GM18499 (cell line): ENCODE results near the gene IDH3G.
A peak's percentile ranks its signal among the peaks of the same experiment; 100 is the strongest.
"Not testable (repeated sequence)": the region's sequence is repeated elsewhere in the genome, so short reads cannot be mapped to it uniquely, and the experiment has no call there.

Source experiments
- ATAC-seq: cut with Tn5 transposase; IDR thresholded peaks from one replicate; pipeline ENCODE4 v1.9.1; 2021; ENCODE audit warnings: moderate number of reproducible peaks; ENCODE audit not compliant: insufficient read depth, unreplicated experiment

Gene IDH3G

DNA sequence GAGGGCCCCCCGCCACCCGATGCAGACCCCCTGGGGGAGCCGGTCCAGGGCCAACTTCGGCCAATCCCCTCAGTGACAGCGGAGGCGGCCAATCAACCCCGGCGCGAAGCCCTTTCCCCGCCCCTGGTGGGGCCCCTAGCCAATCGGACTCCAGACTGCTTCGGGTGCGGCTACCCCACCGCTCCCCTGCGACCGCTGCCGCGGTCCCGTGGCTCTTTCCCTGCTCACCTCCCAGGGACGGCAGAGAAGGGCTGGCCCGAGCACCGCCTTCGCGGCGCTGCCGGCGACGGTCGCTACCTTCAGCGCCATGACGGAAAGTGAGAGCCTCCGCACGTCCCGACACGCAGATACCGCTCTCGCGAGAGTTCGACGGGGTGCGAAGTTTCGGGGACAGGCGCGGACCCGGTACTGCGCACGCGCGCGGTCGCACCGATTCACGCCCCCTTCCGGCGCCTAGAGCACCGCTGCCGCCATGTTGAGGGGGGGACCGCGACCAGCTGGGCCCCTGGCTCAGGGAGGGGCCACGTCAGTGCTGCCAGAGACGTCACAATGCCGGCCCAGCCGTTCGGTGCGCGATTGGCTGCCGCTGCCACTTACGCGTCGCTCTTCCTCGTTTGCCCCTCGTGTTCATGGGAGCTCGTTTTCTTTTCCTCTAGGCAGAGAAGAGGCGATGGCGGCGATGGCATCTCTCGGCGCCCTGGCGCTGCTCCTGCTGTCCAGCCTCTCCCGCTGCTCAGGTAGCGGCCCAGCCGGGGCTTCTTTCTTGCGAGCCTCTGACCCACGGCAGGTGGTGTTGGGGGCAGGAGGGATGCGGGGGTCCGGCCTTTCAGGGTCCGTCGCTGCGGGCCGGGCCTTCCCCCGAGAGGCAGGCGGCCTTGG is at the start of gene IDH3G, which contains the start of gene SSR4:
TSS of gene IDH3G (minus strand) at position 358 of the 879 bp plus-strand sequence. CDS start at position 309, 49 bp downstream.
TSS of gene SSR4 (plus strand) at position 651 of the 879 bp plus-strand sequence. CDS start at position 671, 20 bp downstream.
- peak; percentile 67 for ATAC-seq

DNA sequence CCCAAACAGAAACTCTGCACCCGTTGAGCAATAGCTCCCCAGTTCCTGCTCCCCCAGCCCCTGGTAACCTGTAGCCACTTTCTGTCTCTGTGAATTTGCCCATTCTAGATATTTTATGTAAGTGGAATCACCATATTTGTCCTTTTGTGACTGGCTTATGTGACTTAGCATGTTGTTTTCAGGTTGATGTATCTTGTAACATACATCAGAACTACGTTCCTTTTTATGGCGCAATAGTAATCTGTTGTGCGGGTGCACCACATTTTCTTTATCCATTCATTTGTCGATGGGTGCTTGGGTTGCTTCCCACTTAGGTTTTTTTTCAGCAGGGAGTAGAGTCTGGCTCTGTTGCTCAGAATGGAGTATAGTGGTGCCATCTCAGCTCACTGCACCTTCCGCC is 42.7 kb upstream of the IDH3G start:
- no peak for ATAC-seq

DNA sequence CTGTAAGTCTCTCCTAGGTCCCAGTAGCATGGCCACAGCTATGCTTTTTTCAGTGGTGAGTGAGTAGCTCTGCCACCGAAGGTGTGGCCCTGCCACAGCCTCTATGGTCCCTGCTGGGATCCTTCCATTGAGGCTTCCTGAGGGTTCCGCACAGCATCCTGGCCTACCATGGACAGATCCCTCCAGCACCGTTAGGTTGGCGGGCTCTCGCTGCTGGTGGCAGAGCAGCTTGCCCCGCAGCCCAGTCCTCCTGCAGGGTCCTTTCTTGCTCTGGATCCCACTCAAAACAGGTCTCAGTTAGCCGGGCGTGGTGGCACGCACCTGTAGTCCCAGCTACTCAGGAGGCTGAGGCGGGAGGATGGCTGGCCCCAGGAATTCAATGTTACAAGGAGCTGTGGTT is 38.6 kb upstream of the IDH3G start:
- ATAC-seq = no peak

DNA sequence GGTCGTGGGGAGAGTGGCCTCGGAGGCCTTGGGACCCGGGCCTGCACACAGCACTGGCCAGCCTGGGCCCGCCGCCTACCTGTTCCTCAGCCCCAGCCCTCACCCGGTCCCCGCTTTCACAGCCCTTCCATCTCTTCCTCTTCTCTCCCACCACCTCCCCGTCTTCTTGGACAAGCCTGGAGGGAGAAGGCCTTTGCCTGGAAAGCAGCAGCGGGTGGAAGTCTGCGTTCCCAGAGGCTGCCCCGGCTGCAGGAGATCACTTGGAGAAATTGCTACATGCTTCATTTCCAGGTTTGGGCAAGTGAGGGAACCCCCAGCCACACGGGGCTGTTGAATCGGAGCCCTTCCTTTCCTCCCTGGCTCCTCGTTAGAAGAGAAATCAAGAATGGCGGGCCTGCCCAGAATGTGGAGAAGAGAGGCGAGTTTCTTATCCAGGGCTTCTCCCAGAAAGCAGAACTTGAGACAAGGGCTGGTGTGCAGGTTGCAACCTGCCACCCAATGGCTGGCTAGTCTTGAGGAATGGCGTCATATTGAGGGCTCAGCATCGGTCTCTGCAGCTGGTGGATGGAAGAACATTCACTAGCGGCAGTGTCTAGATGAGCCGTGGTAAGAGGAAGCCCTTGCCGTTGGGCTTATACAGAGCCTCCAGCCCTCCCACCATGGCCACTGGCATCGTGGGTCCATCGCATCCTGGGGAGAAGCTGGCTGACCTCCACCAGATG is 37.4 kb upstream of the IDH3G start:
- ATAC-seq = no peak

DNA sequence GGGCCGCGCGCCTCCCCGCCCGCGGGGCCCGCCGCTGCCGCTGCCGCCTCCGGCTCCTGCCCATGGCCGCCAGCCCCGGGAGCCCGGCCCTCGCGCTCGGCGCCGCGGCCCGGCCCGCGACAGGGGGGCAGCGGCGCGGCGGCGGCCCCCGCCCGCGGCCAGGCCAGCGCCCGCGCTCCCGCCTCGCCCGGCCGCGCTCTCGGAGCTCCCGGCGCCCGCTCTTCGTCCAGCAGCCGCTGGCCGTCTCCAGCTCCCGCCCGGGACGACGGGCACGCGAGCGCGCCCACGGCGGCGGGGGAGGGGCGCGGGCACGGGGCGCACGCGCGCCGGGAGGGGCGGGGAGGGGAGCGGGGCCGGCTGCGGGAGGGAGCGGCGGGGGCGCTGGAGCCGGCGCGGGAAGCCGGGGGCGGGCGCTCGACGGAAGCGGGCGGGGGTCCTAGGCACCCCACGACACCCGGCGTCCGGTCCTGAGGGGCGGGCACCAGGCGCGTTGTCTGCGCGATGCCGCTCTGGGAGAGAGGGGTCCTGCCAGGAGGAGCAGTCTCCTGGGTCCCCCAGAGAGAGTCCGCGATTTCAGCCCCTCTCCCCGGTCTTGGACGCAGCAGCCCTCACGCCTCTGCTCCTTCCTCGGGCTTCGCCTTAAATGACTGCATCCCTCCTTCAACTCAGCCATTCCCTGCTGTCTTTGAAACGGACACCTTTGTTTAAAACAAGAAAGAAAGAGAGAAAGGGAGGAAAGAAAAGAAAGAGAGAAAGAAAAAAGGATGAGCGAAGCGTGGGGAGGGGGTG is 36.7 kb upstream of the IDH3G start:
- no peak for ATAC-seq

DNA sequence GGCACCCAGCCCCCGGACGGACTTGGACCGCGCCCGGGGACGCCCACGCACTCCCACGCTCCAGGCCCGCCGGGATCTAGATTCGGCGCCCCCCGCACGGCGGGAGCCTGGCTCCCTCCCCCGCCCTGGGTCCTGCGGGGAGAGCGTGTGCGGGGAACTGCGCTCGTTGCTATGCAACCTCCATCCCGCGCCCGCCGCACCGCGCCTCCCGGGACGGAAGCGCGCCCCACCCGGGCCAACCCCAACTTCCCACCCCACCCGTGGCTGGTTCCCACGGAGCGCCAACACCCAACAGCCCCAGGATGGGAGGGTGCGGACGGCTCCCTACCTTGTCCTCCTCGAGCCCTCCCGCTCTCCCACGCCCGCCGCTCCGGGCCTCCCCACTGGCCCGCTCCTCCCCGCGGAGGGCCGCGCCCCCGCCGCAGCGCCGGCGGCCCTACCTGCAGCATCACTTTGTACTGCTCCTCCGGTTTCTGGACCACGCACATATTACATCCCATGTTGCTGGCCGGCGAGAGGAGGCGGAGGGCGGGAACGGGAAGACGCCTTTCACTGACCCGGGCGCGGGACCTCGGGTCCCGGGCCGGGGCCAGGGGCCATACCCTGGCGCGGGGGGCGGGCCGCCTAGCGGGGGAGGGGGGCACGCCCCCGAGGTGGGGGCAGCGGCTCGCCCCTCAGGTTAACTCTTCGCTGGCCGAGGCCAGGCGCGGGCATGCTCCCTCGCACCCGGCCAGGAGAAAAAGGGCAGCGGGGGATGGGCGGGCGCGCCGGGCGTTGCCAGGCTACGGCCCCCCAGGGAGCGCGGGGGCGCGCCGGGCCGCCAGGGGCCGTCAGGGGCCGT is 35.8 kb upstream of the IDH3G start, which contains the start of gene PDZD4:
TSS of gene PDZD4 (minus strand) at position 746 of the 841 bp plus-strand sequence. CDS start at position 500, 246 bp downstream.
- no peak for ATAC-seq

DNA sequence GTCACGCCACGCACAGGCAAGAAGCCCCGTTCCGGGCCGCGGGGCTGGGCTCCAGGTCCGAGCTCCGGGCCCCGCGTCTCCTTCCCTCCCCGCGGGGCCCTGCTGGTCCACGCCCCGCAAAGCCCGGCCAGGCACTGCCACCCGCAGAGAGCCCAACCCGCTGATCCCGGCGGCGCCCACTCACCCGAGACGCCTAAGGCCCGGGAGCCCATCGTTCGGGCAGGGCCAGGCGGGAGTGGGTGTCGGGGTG is 35.3 kb upstream of the IDH3G start:
- ATAC-seq = no peak

DNA sequence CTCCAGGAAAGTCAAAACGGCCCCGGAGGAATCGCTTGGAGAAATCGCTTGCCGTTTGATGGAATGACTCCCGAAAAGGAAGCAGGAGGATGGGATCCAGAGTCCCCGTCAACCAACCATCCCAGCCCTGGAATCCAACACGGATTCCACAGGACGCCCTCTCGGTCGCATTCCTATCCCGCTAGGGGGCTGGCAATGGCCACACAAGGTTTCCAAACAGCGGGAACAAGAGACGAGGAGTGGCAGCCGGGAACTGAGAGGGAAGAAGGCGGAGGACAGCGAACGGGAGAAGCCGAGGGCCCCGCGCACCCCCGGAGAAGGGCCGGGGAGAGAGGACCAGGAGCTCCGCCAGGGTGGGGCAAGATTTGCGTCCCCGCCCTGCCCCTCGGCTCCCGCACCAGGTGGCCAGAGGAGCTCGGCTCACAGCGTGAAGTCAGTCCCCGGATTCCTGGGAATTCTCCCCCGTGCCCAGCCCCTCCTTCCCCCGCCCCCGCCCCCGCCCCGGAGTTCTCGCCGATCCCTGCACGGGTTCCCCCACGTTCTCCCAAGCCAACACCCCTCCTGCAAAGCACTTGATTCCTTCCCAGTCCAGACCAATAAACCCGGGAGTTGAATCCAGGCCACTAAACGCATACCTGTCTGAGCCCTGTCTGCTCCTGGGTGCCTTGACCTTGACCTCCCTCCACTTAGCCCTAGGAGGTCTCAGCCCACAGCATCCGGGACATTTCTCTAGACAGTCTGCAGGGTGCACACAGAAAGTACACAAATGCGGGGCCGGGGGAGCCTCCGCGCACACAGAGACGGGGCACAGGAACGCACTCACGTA is 34.8 kb upstream of the IDH3G start:
- ATAC-seq = no peak

DNA sequence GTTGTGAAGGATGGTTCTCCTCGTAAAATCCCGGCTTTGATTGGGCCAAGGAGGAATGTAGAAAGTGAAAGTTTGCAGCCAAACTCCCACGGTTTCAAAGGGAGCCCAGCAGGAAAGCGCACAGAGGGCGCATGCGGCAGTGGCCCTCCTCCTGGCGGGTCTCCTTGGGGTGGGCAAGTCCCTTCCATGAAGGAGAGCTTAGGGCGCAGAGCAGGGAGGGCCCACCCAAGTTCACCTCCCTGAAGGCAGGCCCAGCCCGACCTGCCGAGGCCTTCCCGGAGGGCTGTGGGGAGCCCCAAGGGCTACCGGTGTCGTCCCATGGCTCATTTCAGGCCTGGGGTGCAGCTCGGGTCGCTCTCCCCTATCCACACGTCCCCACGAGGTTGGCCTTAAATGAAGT is 34.1 kb upstream of the IDH3G start:
- no peak for ATAC-seq

DNA sequence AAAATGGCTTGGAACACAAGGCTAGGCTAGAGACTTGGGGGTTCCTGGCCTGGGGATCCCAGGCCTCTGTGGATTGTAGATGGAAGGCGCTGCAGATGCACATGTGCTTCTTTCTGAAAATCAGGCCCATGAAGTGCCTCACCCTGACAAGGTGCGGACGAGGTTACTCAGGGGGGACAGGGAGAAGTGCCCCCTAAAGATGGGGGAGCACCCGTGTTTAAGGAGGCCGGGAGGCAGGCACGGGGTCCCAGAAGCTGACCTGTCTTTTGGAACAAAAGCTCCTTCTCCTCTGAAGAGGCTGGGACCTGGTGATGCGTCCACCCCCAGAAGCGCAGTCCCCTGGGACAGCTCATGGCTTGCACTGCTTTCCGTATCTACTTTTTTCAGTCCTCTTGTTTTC is 33.7 kb upstream of the IDH3G start:
- ATAC-seq = no peak

DNA sequence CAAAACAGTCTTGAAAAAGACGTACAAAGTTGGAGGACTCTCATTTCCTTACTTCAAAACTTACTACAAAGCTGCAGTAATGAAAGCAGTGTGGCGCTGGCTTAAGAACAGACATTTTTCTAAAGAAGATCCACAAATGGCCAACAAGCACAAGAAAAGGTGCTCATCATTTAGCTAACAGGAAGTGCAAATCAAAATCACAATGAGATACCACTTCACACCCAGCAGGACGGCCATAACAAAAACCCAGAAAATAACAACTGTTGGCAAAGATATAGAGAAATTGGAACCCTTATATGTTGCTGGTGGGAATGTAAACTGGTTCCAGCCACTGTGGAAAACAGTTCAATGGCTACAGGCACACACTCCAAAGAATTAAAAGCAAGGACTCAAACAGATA is 32.8 kb upstream of the IDH3G start:
- no peak for ATAC-seq

DNA sequence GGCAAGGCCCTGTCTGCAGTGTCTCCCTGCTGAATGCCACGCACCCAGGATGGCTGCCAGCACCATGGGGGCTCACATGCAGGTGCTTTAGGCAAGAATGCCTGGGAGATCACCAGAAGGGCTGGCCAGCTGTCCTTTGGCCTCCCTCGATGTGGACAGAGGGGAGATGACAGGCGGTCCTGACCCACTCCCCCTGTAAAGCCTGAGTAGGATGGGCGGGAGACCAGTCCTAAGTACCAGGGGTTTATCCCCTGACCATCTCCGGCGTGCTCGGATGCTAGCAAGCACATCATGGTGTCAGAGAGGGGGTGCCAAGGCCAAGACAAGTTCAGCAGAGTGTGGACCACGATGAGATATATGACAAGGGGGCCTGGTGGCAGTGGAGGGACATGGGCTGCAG is 30.9 kb upstream of the IDH3G start:
- no peak for ATAC-seq

DNA sequence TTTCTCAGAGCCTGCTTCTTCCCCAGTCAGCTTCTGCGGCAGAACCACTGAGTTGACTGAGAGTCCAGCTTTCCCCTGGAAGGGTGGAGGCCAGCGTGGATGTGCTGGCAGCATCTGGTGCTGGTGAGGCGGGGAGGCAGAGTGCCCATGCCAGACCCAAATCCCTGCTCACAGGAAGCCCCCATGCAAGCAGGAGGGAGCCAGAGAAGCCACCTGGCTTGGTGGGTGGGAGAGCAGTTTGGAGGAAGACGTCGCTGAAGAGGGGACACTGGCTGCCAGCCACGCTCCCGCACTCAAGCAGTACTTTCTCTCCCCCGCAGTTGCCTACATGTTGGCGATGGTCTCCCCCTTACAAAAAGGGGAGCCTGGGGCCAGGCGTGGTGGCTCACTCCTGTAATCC is 30.2 kb upstream of the IDH3G start:
- no peak for ATAC-seq

DNA sequence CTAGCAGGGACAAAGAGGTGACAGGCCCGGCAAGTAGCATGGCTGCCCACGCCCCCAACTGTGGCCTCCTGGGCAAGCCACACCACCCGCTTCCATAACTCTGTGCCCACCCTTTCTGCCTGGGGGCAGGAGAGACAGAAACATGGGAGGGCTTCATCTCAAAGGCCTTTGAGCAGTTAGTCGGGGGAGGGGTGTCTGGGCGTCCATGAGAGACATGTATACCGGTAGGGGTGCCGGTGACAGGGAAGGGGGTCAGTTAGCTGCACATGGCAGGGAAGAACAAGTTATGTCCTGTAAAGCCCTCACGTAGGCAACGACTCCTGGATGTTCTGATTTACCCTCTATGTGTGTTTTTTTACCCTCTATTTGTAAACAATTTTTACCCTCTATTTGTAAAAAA is 26.9 kb upstream of the IDH3G start:
- ATAC-seq = no peak

DNA sequence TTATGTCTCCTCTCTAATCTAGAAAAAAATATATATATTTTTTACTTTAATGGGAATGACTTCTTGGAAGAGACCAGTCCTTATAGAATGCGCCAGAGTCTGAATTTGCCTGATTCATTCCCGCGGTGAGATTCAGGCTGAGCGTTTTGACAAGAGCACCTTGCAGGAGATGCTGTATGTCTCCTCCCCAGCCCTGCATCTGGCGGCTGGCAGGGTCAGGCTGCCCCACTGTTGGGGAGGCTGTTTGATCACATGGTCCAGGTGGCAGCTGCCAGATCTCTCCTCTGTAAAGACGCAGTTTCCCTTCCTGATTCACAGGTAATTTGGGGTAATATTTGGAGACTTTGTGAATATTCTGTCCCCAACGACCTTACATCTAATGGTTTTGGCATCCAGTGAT is 26.4 kb upstream of the IDH3G start:
- ATAC-seq = no peak

DNA sequence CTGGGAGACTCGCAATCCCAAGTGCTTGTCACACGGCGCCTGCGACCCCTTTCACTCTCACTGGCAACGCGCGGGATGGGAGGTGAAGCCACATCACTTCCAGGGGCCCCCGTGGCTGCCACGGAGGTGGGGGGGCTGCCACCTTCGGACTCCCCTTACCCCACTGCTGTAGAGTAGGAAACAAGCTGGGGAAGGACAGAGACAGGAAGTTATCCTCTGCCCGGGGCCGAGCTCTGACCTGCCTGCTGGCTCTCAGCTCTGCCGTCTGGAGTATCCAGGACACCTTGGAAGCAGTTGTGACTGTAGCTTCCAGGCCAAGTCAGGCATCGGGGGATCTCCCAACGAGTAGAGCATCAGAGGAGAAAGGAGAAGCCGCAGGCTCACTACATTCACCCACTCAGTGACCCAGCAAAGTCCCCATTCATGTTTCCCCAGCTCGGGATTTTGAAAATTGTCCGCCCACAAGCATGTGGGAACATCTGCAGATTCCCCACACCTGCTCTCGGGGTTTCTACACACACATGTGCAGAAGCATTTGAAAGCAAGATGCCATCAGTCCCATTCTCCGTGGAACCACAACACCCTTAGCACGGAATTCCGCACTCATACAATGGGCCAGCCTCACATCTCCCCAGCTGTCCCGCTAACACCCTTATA is 25.3 kb upstream of the IDH3G start:
- ATAC-seq = no peak

DNA sequence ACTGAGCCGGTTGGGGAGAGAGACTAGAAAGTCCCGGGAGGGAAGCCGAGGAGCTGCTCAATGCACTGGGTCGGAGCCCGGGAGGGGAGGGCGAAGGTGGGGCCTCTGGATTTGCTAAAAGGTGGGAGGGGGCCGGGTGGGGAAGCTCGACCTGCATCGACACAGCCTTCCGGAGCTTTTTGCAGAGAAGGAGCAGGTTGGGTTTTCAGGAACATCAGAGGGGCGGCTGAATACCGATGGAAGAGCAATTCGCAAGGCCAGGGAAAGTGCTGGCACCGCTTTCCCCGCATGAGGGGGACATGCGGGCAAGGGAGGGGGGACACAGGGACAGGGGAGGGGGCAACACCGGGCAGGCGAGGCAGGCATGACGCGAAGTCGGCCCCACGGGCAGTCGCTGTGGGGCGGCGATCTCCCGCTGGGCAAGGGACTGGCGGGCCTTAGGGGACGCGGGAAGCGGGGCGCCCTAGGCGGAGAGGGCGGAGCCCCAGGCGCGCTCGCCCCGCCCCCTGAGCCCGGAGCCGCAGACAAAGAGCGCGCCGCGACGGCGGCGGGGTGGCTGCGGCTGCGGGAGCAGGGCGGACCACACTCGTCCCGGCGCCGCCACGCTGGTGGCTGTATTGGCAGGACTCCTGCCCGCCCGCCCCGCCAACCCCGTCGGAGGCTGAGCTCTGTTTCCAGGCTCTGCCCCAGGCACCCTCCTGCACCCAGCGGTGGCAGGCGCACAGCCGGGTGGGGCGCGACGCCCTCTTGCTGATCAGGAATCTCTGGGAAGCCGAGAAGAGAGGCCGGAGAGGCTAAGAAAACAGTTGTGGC is 24.6 kb upstream of the IDH3G start:
- ATAC-seq = no peak

DNA sequence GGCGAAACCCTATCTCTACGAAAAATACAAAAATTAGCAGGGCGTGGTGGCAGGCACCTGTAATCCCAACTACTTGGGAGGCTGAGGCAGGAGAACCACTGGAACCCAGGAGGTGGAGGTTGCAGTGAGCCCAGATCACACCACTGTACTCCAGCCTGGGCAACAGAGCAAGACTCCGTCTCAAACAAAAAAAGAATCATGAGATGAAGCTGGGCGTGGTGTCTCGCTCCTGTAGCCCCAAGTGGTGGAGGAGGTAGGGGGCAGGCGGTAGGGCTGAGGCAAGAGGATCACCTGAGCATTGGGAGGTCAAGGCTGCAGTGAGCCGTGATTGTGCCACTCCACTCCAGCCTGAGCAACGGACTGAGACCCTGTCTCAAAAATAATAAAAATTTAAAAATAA is 23.9 kb upstream of the IDH3G start:
- not testable (repeated sequence) for ATAC-seq
